ENCODE measurements around the gene FAM13A.

GRCh38 chr4:88788424-88788823 lies 268.6 kb downstream of the FAM13A start:
- TF ChIP-seq, protein P1, sequence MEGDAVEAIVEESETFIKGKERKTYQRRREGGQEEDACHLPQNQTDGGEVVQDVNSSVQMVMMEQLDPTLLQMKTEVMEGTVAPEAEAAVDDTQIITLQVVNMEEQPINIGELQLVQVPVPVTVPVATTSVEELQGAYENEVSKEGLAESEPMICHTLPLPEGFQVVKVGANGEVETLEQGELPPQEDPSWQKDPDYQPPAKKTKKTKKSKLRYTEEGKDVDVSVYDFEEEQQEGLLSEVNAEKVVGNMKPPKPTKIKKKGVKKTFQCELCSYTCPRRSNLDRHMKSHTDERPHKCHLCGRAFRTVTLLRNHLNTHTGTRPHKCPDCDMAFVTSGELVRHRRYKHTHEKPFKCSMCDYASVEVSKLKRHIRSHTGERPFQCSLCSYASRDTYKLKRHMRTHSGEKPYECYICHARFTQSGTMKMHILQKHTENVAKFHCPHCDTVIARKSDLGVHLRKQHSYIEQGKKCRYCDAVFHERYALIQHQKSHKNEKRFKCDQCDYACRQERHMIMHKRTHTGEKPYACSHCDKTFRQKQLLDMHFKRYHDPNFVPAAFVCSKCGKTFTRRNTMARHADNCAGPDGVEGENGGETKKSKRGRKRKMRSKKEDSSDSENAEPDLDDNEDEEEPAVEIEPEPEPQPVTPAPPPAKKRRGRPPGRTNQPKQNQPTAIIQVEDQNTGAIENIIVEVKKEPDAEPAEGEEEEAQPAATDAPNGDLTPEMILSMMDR (IDR thresholded peaks at IDR 0.05), result no peak
- no peak for TF ChIP-seq POLR2A (IDR thresholded peaks at IDR 0.05)

Measured in uterus (tissue), 2 donors.